HepG2 (cell line): ENCODE data around the gene LRRC3. TPM values are rescaled to one million over a fixed set of nuclear protein-coding genes. Genes with fewer than 3 reads are reported as not detected.

Source experiments
- ATAC-seq: fragments of 200-7000 bp; cut with Tn5 transposase; 3 replicates; pipeline ENCODE4 v1.9.1; 2020; ENCODE audit warnings: mild to moderate bottlenecking, moderate library complexity
- BruUV-seq: library from RNA; stranded (reverse); fragments of 400-500 nt; replicated peaks from 2 replicates; lab custom pipeline; 2021; lab: Mats Ljungman, UMichigan
- CTCF ChIA-PET: fragments of 300-600 bp; formaldehyde crosslinking; extraction: SDS; loops from one replicate; lab custom pipeline; 2021; ENCODE audit warnings: low total read pairs, inconsistent platforms, low intra/inter-chr PET ratio; lab: Yijun Ruan, JAX
- POLR2A ChIA-PET: fragments of 350-600 bp; sonication (Branson Sonifier 250); formaldehyde crosslinking; loops from one replicate; lab custom pipeline; 2020; ENCODE audit warnings: antibody characterized with exemption, inconsistent platforms; lab: Yijun Ruan, JAX
- DNase-seq: peaks from one replicate; pipeline ENCODE4 v3.0.0-alpha.2; 2015; ENCODE audit warnings: low spot score
- FAIRE-seq: peaks from 3 replicates; lab custom pipeline; 2011; peaks lifted over from hg19 to GRCh38; lab: Jason Lieb, UNC
- H2AFZ ChIP-seq: one replicate; pipeline ENCODE4 v1.6.1; 2011; ENCODE audit warnings: low read length, inconsistent platforms
- H3K27ac ChIP-seq: fragments of 300-600 bp; 3 replicates; pipeline ENCODE4 v1.8.0; 2011; ENCODE audit warnings: mixed run types, mild to moderate bottlenecking, mixed read lengths, low read length, inconsistent platforms; ENCODE audit not compliant: insufficient read depth; ENCODE audit errors: extremely low read length
- H3K27me3 ChIP-seq, 2 experiments: fragments of 200-600 bp in 1 of 2; 2 replicates in 1 of 2; 3 replicates in 1 of 2; pipeline versions ENCODE4 v1.6.0 to v1.8.0; 2011; ENCODE audit warnings: low read length in 2 of 2, mild to moderate bottlenecking in 2 of 2, moderate library complexity in 2 of 2, inconsistent platforms in 1 of 2; ENCODE audit not compliant: insufficient read depth in 2 of 2, control insufficient read depth in 1 of 2
- H3K36me3 ChIP-seq, 2 experiments: fragments of 200-600 bp in 1 of 2; replicated peaks in 1 of 2; 2 replicates in 1 of 2; 3 replicates in 1 of 2; pipeline versions ENCODE4 v1.5.1 to v1.8.0; 2011; ENCODE audit warnings: low read length in 2 of 2, inconsistent platforms in 1 of 2; ENCODE audit not compliant: insufficient read depth in 2 of 2, control insufficient read depth in 1 of 2
- H3K4me1 ChIP-seq: 2 replicates; pipeline ENCODE4 v1.5.1; 2012; ENCODE audit warnings: low read length, inconsistent platforms; ENCODE audit not compliant: insufficient read depth
- H3K4me2 ChIP-seq: 2 replicates; pipeline ENCODE4 v1.6.0; 2011; ENCODE audit warnings: low read depth, low read length, inconsistent platforms
- H3K4me3 ChIP-seq, 3 experiments: fragments of 200-600 bp in 1 of 3; sonication (generic), shearing (Covaris generic) in 1 of 3; replicated peaks in 1 of 3; 2 replicates each; pipeline ENCODE4 v1.5.1; 2011 to 2016; ENCODE audit warnings: low read length in 3 of 3, inconsistent platforms in 2 of 3, low read depth in 2 of 3, mild to moderate bottlenecking in 2 of 3, control low read depth in 1 of 3, mixed read lengths in 1 of 3; ENCODE audit not compliant: insufficient read depth in 1 of 3
- H3K79me2 ChIP-seq: one replicate; pipeline ENCODE4 v1.6.1; 2011; ENCODE audit warnings: low read length, inconsistent platforms; ENCODE audit not compliant: insufficient read depth
- H3K9ac ChIP-seq: 2 replicates; pipeline ENCODE4 v1.6.0; 2011; ENCODE audit warnings: mild to moderate bottlenecking, low read depth, low read length, inconsistent platforms; ENCODE audit not compliant: insufficient read depth
- H3K9me3 ChIP-seq: 2 replicates; pipeline ENCODE4 v1.5.1; 2012; ENCODE audit warnings: mild to moderate bottlenecking, low read length
- H4K20me1 ChIP-seq: 2 replicates; pipeline ENCODE4 v1.6.0; 2011; ENCODE audit warnings: inconsistent platforms, mild to moderate bottlenecking, low read length, moderate library complexity; ENCODE audit not compliant: insufficient read depth
- KDM3A ChIP-seq: IDR thresholded peaks from 2 replicates; pipeline ENCODE4 v1.6.1; 2018; ENCODE audit warnings: low read depth, missing compliant biosample characterization
- SIX1 ChIP-seq: sonication (generic); formaldehyde crosslinking; IDR thresholded peaks from 2 replicates; pipeline ENCODE4 v1.4.0; 2020; ENCODE audit warnings: missing genetic modification reagents, borderline replicate concordance
- TRIM24 ChIP-seq: sonication (generic); formaldehyde crosslinking; IDR thresholded peaks from 2 replicates; pipeline ENCODE4 v1.8.0; 2022; ENCODE audit warnings: mild to moderate bottlenecking, missing genetic modification reagents
- ZNF576 ChIP-seq: sonication (generic); formaldehyde crosslinking; IDR thresholded peaks from 2 replicates; pipeline ENCODE4 v1.4.0; 2020; ENCODE audit warnings: mild to moderate bottlenecking, missing genetic modification reagents
- ZNF639 ChIP-seq: conservative IDR thresholded peaks from 2 replicates; pipeline ENCODE4 v1.6.1; 2018; ENCODE audit warnings: missing genetic modification reagents
- WGBS: methylation state at CpG from one replicate; pipeline ENCODE4 v1.1.6; 2017; ENCODE audit warnings: low lambda C conversion rate; 5-methylcytosine and 5-hydroxymethylcytosine counted together
- in situ Hi-C: cut with HindIII; loops from 2 replicates; pipeline ENCODE4 v1.10.0; 2017; ENCODE audit warnings: low pct_unique_long_range_greater_than_20kb; ENCODE audit not compliant: extremely low pct_ligation_motif_present
- intact Hi-C: fragments of 100-400 bp; cut with micrococcal nuclease; formaldehyde crosslinking; loops from one replicate; pipeline ENCODE4 v1.10.0; 2022; ENCODE audit not compliant: unreplicated experiment
- polyA plus RNA-seq, 8 experiments: library from polyadenylated mRNA; depleted of rRNA in 3 of 8; stranded (reverse) in 7 of 8; unstranded in 1 of 8; fragments of >200 nt; fragmentation: Illumina TruSeq in 4 of 8; extraction: Trizol in 4 of 8; gene quantifications; 2 replicates each; pipeline versions ENCODE4 v1.2.1 to v1.2.3, GENCODE V29; 2011 to 2016; ENCODE audit warnings: low read depth in 4 of 8, missing spikeins in 1 of 8, mixed read lengths in 1 of 8; ENCODE audit not compliant: insufficient read depth in 1 of 8
- total RNA-seq, 5 experiments: library from RNA; depleted of rRNA; stranded (reverse); fragments of >200 nt; fragmentation: Illumina TruSeq; extraction: Trizol; gene quantifications; 2 replicates each; pipeline ENCODE4 v1.2.3, GENCODE V29; 2016; ENCODE audit warnings: low read depth in 1 of 5

Gene LRRC3
- total and polyA plus RNA-seq, 2 of the 13 experiments (the other 11 are each of a cell fraction or from before 2014, with no cell fraction given) = 4.8 to 16.5 TPM

GRCh38 chr21:44437696-44438431 is 17.4 kb upstream of the LRRC3 start:
- H3K4me1 ChIP-seq = peaks cover 40% of the 10 kb centered on the region
- no peak overlapping the region for H3K9ac ChIP-seq
- DNase-seq = no peak
- TF ChIP-seq SIX1 (CRISPR knock-in tag) (no peak), KDM3A (no peak), ZNF576 (no peak), TRIM24 (CRISPR knock-in tag) (no peak), ZNF639 (CRISPR knock-in tag) (no peak)
- TF ChIP-seq, all 625 proteins: peak for 0
- H3K9me3 ChIP-seq = no peaks in the 10 kb centered on the region
- ChIA-PET CTCF (no interaction called here), POLR2A (interaction anchor here (0.9 to 1.4 kb wide), 3 partner anchors 11 to 18 kb away, joined by 3 to 4 read pairs (median 3); partner anchors contain the start of gene LRRC3)
- H4K20me1 ChIP-seq = no peaks in the 10 kb centered on the region
- no peak overlapping the region for H3K27ac ChIP-seq
- BruUV-seq = no TSS peak
- no peaks in the 10 kb centered on the region for H3K36me3 ChIP-seq
- WGBS = 51% methylated on average over 8 of the region's 19 CpGs
- H2AFZ ChIP-seq = no peak overlapping the region
- peak overlapping the region; percentile 97 for H3K4me2 ChIP-seq
- H3K4me3 ChIP-seq = peak overlapping the region in 1 of 3 experiments; percentile 73; a peak in 1 of 6 replicates
- intact Hi-C loops (loop anchor here (10.0 kb wide), 1 partner anchor 73 kb away; no protein-coding TSS in a partner anchor), in situ Hi-C loops (no loop called here)
- no peaks in the 10 kb centered on the region for H3K79me2 ChIP-seq
- FAIRE-seq (no peak), ATAC-seq (peak; percentile 3; the same call in 2 of the 3 replicates)
- H3K27me3 ChIP-seq = peaks cover 2 to 26% of the 10 kb centered on the region in 2 experiments; a peak in 4 of 5 replicates
